Mammary epithelial cell (primary cell): ENCODE results near the gene NEK9.

ENCODE experiments used
- EZH2 ChIP-seq: IDR thresholded peaks from 2 replicates; pipeline ENCODE4 v1.6.1; 2012; ENCODE audit warnings: low read length, inconsistent platforms, borderline replicate concordance
- TF ChIP-seq, protein P1 (sequence below), 2 donors: IDR thresholded peaks in 1 of 2; conservative IDR thresholded peaks in 1 of 2; 2 replicates each; pipeline ENCODE4 v1.5.1; 2011 to 2012; ENCODE audit warnings: inconsistent platforms in 2 of 2, low read length in 2 of 2, mild to moderate bottlenecking in 2 of 2, control low read depth in 1 of 2, low read depth in 1 of 2; ENCODE audit not compliant: insufficient read depth in 1 of 2; ENCODE audit errors: extremely low read depth in 1 of 2

DNA sequence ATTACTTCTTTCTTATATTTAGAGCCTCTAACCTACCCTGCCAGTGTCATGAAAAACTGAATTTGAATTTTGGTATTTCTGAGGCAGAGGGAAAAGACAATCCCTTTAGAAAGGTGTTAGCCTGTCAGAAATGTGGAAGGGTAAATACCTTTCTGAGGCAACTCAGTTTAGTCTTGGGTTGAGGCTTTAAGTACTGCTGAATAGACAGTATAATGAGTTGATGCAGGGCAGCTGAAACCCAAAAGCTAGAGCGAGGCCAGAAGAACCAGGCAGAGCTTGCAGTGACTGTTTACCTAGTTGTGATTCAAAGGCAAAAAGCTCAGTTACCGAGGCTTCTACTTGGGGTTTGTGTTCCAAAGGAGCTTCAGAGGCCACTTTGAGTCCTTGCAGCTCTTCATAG, 38.7 kb downstream of the NEK9 start:
- TF ChIP-seq EZH2 = no peak
- TF ChIP-seq, protein P1, sequence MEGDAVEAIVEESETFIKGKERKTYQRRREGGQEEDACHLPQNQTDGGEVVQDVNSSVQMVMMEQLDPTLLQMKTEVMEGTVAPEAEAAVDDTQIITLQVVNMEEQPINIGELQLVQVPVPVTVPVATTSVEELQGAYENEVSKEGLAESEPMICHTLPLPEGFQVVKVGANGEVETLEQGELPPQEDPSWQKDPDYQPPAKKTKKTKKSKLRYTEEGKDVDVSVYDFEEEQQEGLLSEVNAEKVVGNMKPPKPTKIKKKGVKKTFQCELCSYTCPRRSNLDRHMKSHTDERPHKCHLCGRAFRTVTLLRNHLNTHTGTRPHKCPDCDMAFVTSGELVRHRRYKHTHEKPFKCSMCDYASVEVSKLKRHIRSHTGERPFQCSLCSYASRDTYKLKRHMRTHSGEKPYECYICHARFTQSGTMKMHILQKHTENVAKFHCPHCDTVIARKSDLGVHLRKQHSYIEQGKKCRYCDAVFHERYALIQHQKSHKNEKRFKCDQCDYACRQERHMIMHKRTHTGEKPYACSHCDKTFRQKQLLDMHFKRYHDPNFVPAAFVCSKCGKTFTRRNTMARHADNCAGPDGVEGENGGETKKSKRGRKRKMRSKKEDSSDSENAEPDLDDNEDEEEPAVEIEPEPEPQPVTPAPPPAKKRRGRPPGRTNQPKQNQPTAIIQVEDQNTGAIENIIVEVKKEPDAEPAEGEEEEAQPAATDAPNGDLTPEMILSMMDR (conservative IDR thresholded peaks at IDR 0.05 in 1 of 2, IDR thresholded peaks at IDR 0.05 in 1 of 2; ENCODE audit: extremely low read depth in 1 of 2, insufficient read depth in 1 of 2, low read depth in 1 of 2, low read length in 2 of 2) = no peak
